PC-9 (cell line): ENCODE measurements around the gene AMH.

Source experiments
- EZH2 ChIP-seq: fragments of 200-600 bp; sonication (generic); IDR thresholded peaks from 2 replicates; pipeline ENCODE4 v1.8.0; 2017; ENCODE audit warnings: antibody characterized with exemption, low read depth
- TF ChIP-seq, protein P1 (sequence below): fragments of 200-600 bp; sonication (generic); conservative IDR thresholded peaks from 2 replicates; pipeline ENCODE4 v1.6.1; 2017; ENCODE audit warnings: mixed run types, antibody characterized with exemption, mild to moderate bottlenecking, moderate library complexity

- TF ChIP-seq, protein P1, sequence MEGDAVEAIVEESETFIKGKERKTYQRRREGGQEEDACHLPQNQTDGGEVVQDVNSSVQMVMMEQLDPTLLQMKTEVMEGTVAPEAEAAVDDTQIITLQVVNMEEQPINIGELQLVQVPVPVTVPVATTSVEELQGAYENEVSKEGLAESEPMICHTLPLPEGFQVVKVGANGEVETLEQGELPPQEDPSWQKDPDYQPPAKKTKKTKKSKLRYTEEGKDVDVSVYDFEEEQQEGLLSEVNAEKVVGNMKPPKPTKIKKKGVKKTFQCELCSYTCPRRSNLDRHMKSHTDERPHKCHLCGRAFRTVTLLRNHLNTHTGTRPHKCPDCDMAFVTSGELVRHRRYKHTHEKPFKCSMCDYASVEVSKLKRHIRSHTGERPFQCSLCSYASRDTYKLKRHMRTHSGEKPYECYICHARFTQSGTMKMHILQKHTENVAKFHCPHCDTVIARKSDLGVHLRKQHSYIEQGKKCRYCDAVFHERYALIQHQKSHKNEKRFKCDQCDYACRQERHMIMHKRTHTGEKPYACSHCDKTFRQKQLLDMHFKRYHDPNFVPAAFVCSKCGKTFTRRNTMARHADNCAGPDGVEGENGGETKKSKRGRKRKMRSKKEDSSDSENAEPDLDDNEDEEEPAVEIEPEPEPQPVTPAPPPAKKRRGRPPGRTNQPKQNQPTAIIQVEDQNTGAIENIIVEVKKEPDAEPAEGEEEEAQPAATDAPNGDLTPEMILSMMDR, result no peak
- TF ChIP-seq EZH2, result no peak
Measured at GRCh38 chr19:2224754-2225349, 24.3 kb upstream of the AMH start.
